HL-60/S4 (cell line): ENCODE measurements around the gene VPS50.

ENCODE experiments used
- in situ Hi-C: fragments of 300-500 bp; cut with MboI; formaldehyde crosslinking; loops from 2 replicates; pipeline ENCODE4 v1.14.3; 2022; ENCODE audit warnings: low sequenced_read_pairs

Gene VPS50

GRCh38 chr7:93382362-93382761 lies 150.2 kb downstream of the VPS50 start:
- in situ Hi-C loops: no loop called here

GRCh38 chr7:93390660-93391059 lies 158.5 kb downstream of the VPS50 start:
- in situ Hi-C loops: no loop called here

- in situ Hi-C loops: no loop called here
Measured at GRCh38 chr7:93392984-93393383, 160.8 kb downstream of the VPS50 start.

DNA sequence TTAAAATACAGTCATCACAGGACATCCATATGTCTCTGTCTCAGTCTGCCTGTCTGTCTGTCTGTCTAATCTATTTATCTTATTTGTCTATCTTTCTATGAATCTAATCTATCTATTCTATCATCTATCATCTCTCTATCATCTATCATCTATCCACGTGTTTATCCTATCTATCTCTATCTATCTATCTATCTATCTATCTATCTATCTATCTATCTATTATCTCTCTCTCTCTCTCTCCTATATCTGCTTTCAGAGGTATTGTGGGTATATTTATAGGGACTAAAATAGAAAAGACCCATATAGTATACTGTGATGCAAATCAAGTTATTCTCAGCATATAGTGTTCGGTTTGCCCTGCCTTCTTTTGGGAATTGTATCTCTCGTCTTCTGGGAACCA lies 167.5 kb downstream of the VPS50 start:
- in situ Hi-C loops: no loop called here

- in situ Hi-C loops: no loop called here
Measured at GRCh38 chr7:93402944-93403343, 170.8 kb downstream of the VPS50 start.

DNA sequence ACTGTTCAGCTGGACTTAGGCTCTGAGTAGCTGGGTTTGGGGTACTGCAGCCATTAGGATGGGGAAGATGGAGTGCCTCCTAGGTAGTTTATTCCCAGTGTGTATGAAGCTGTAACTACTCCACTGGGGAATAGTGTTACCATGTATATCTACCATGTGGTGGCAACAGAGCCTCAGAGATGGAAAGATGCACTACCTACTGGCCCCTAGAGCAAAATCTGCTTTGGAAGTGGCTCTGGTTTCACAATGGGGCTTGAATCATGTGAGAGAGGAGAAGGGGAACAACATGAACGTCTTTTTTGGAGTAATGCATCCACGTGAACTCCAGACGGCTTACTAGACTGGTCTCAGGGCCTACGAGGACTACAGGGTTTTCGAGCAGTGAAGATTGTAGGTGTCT lies 175.1 kb downstream of the VPS50 start:
- in situ Hi-C loops: no loop called here

DNA sequence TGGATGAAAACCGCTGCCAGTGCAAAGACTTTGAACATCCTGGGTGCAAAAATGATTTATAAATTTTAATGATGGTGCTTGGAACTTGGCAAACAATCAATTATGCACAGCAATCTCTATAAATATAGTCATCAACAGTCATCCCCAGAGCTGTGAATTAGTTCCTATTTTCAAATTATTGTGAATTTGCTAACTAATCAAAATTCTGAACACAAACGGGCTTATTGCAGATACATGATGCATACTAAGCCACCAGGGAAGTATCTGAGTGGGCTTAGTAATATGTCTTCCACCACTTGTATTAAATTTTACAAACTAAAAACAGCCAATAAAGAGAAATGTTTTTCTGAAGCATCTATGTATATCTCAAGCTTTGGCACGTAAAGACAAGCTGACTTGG lies 177.2 kb downstream of the VPS50 start:
- in situ Hi-C loops: no loop called here
